GM23338 (cell line): ENCODE data around the gene PRDX3. TPM values are rescaled to one million over a fixed set of nuclear protein-coding genes. Genes with fewer than 3 reads are reported as not detected.

Experiments
- ATAC-seq: fragments of 200-7000 bp; cut with Tn5 transposase; 3 replicates; pipeline ENCODE4 v1.9.1; 2020
- DNase-seq: peaks from one replicate; pipeline ENCODE4 v3.0.0-alpha.2; 2015; ENCODE audit warnings: low spot score
- H2AFZ ChIP-seq: fragments of 200-600 bp; sonication (generic); 2 replicates; pipeline ENCODE4 v1.8.0; 2016; ENCODE audit warnings: antibody characterized with exemption, mild to moderate bottlenecking, moderate library complexity
- H3F3A ChIP-seq: fragments of 200-600 bp; sonication (generic); replicated peaks from 2 replicates; pipeline ENCODE4 v1.8.0; 2017; ENCODE audit warnings: antibody characterized with exemption, mixed run types, low read depth
- H3K27ac ChIP-seq: fragments of 200-600 bp; sonication (generic); 2 replicates; pipeline ENCODE4 v1.6.1; 2016; ENCODE audit warnings: low read depth
- H3K27me3 ChIP-seq: fragments of 200-600 bp; sonication (generic); 2 replicates; pipeline ENCODE4 v1.8.0; 2016; ENCODE audit warnings: mild to moderate bottlenecking, mixed run types, moderate library complexity; ENCODE audit not compliant: insufficient read depth
- H3K36me3 ChIP-seq: fragments of 200-600 bp; sonication (generic); 2 replicates; pipeline ENCODE4 v1.8.0; 2016; ENCODE audit warnings: mild to moderate bottlenecking; ENCODE audit not compliant: insufficient read depth
- H3K4me1 ChIP-seq: fragments of 200-600 bp; sonication (generic); 2 replicates; pipeline ENCODE4 v1.8.0; 2016; ENCODE audit warnings: mild to moderate bottlenecking, moderate library complexity; ENCODE audit not compliant: insufficient read depth
- H3K4me2 ChIP-seq: fragments of 200-600 bp; sonication (generic); 2 replicates; pipeline ENCODE4 v1.7.1; 2017; ENCODE audit warnings: mixed run types
- H3K4me3 ChIP-seq: fragments of 200-600 bp; sonication (generic); 2 replicates; pipeline ENCODE4 v1.6.1; 2016; ENCODE audit warnings: mixed run types
- H3K79me2 ChIP-seq: fragments of 200-600 bp; sonication (generic); replicated peaks from 2 replicates; pipeline ENCODE4 v1.8.0; 2017; ENCODE audit warnings: mild to moderate bottlenecking; ENCODE audit not compliant: insufficient read depth
- H3K9me2 ChIP-seq: fragments of 200-600 bp; sonication (generic); 2 replicates; pipeline ENCODE4 v1.8.0; 2017; ENCODE audit not compliant: insufficient read depth
- H4K20me1 ChIP-seq: fragments of 200-600 bp; sonication (generic); replicated peaks from 2 replicates; pipeline ENCODE4 v1.8.0; 2017; ENCODE audit warnings: mild to moderate bottlenecking; ENCODE audit not compliant: insufficient read depth
- H3K27ac Mint-ChIP-seq: 2 replicates; pipeline ENCODE4 v1.8.0; 2020; ENCODE audit warnings: inconsistent platforms, mild to moderate bottlenecking, moderate library complexity, mixed read lengths
- H3K27me3 Mint-ChIP-seq: 3 replicates; pipeline ENCODE4 v1.8.0; 2022; ENCODE audit warnings: low read depth, mild to moderate bottlenecking, moderate library complexity, mixed read lengths, inconsistent platforms; ENCODE audit not compliant: insufficient read depth, poor library complexity
- H3K36me3 Mint-ChIP-seq: 3 replicates; pipeline ENCODE4 v1.8.0; 2021; ENCODE audit warnings: low read depth, mild to moderate bottlenecking, inconsistent platforms, moderate library complexity, mixed read lengths
- H3K4me1 Mint-ChIP-seq: 3 replicates; pipeline ENCODE4 v1.8.0; 2020; ENCODE audit warnings: mild to moderate bottlenecking, inconsistent platforms, mixed read lengths
- H3K4me3 Mint-ChIP-seq: 3 replicates; pipeline ENCODE4 v1.8.0; 2021; ENCODE audit warnings: moderate library complexity, mild to moderate bottlenecking, inconsistent platforms, mixed read lengths
- H3K9me3 Mint-ChIP-seq: 3 replicates; pipeline ENCODE4 v1.8.0; 2020; ENCODE audit warnings: moderate library complexity, mild to moderate bottlenecking, inconsistent platforms, mixed read lengths
- CREB1 ChIP-seq: fragments of 250-450 bp; sonication (Bioruptor Pico); IDR thresholded peaks from 2 replicates; pipeline ENCODE4 v1.5.0; 2020; ENCODE audit warnings: low read depth, mild to moderate bottlenecking, moderate library complexity
- EZH2 ChIP-seq: fragments of 200-600 bp; sonication (generic); IDR thresholded peaks from one replicate; pipeline ENCODE4 v1.8.0; 2017; ENCODE audit warnings: antibody characterized with exemption, mild to moderate bottlenecking, low read depth; ENCODE audit not compliant: unreplicated experiment
- EZH2phosphoT487 ChIP-seq: fragments of 200-600 bp; sonication (generic); IDR thresholded peaks from one replicate; pipeline ENCODE4 v1.8.1; 2018; ENCODE audit warnings: antibody characterized with exemption; ENCODE audit not compliant: unreplicated experiment
- JUNB ChIP-seq: IDR thresholded peaks from one replicate; pipeline ENCODE4 v1.6.1; 2016; ENCODE audit warnings: antibody characterized with exemption; ENCODE audit not compliant: unreplicated experiment
- NANOG ChIP-seq: IDR thresholded peaks from 2 replicates; pipeline ENCODE4 v1.6.1; 2016; ENCODE audit warnings: antibody characterized with exemption, borderline replicate concordance
- POLR2AphosphoS5 ChIP-seq: IDR thresholded peaks from 2 replicates; pipeline ENCODE4 v1.6.1; 2016; ENCODE audit warnings: antibody characterized with exemption, low read depth
- STAT1 ChIP-seq: IDR thresholded peaks from one replicate; pipeline ENCODE4 v1.6.1; 2016; ENCODE audit warnings: antibody characterized with exemption; ENCODE audit not compliant: unreplicated experiment
- ZNF114 ChIP-seq: fragments of 250-450 bp; sonication (Bioruptor Pico); IDR thresholded peaks from 2 replicates; pipeline ENCODE4 v1.5.0; 2020; ENCODE audit warnings: mild to moderate bottlenecking, moderate library complexity
- ZNF331 ChIP-seq: fragments of 250-450 bp; sonication (Bioruptor Pico); IDR thresholded peaks from 2 replicates; pipeline ENCODE4 v1.5.0; 2020; ENCODE audit warnings: low read depth, mild to moderate bottlenecking, moderate library complexity
- polyA plus RNA-seq: library from polyadenylated mRNA; unstranded; fragments of >200 nt; fragmentation: Nextera tagmentation; extraction: Ambion mirVana; gene quantifications from 2 replicates; pipeline ENCODE4 v1.2.1, GENCODE V29; 2016
- total RNA-seq: library from RNA; depleted of rRNA; stranded (reverse); fragments of >200 nt; shearing (Covaris generic); gene quantifications from 2 replicates; pipeline ENCODE4 v1.2.3, GENCODE V29; 2014
- TF ChIP-seq, protein P1 (sequence below): IDR thresholded peaks from 2 replicates; pipeline ENCODE4 v1.6.1; 2016; ENCODE audit warnings: antibody characterized with exemption
- TF ChIP-seq, protein P2 (sequence below): fragments of 250-450 bp; sonication (Bioruptor Pico); IDR thresholded peaks from 2 replicates; pipeline ENCODE4 v1.5.0; 2020; ENCODE audit warnings: mild to moderate bottlenecking, moderate library complexity
- TF ChIP-seq, protein P3 (sequence below), 2 experiments: fragments of 200-600 bp in 1 of 2; sonication (generic) in 1 of 2; conservative IDR thresholded peaks; 2 replicates each; pipeline versions ENCODE4 v1.5.1 to v1.6.1; 2016 to 2017; ENCODE audit warnings: antibody characterized with exemption in 2 of 2, low read depth in 2 of 2, mild to moderate bottlenecking in 2 of 2, moderate library complexity in 1 of 2
- TF ChIP-seq, protein P4 (sequence below): IDR thresholded peaks from one replicate; pipeline ENCODE4 v1.6.1; 2018; ENCODE audit warnings: antibody characterized with exemption; ENCODE audit not compliant: unreplicated experiment

PRDX3 gene
- total and polyA plus RNA-seq, 2 experiments from 2014 or later = 275 to 285 TPM

DNA sequence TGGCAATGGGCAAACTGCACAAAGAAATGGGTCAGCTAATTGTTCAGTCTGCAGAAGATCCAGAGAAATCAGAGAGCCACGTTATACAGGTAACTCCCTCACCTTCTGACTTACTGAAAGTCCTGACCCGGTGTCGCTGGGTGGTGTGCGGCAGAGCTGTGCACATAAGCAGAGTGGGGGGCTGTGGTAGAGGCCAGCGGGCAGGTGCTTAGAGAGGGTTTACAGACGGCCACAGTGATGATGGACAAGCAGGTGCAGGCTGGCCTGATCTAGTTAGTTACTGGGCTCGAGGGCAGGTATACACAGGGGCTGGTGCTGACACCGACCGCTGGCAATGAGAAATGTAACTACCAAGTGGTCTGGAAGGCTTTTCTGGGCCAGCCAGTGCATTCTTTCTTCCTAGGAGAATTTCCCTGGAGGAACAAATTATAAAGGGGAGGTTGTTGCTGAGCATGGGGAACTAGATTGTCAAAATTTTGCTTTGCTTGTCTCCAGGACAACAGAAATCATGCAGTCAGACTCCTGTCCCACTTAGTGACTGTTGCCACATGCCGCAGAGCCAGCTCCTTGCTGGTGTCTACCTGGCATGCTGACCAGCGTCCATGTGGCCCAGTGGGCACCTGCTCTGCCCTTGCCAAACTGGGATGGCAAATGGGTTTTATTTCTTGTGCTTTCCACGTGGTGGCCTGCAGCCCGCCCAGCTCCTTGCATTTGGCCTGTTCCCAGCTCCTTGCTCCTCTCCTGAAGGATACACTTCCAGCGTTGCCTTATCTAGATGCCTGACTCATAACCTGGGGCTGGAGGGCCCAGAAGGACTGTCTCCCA, 45.9 kb downstream of the PRDX3 start:
- no peaks in the 10 kb centered on the region for H3K4me1 Mint-ChIP-seq
- DNase-seq (no peak), ATAC-seq (no peak)
- H3K4me3 ChIP-seq = no peak overlapping the region
- no peaks in the 10 kb centered on the region for H3K27me3 Mint-ChIP-seq
- peaks cover 57% of the 10 kb centered on the region for H3K36me3 Mint-ChIP-seq
- H3K27ac Mint-ChIP-seq = no peak overlapping the region; the same call in 1 of the 2 replicates
- no peaks in the 10 kb centered on the region for H3K9me3 Mint-ChIP-seq
- H3K27ac ChIP-seq = no peak overlapping the region
- no peak overlapping the region for H2AFZ ChIP-seq
- H3K4me1 ChIP-seq = no peaks in the 10 kb centered on the region
- no peak for TF ChIP-seq STAT1
- no peak for TF ChIP-seq ZNF114
- no peak for TF ChIP-seq NANOG
- no peak for TF ChIP-seq CREB1 (CRISPR knock-in tag)
- TF ChIP-seq, protein P1, sequence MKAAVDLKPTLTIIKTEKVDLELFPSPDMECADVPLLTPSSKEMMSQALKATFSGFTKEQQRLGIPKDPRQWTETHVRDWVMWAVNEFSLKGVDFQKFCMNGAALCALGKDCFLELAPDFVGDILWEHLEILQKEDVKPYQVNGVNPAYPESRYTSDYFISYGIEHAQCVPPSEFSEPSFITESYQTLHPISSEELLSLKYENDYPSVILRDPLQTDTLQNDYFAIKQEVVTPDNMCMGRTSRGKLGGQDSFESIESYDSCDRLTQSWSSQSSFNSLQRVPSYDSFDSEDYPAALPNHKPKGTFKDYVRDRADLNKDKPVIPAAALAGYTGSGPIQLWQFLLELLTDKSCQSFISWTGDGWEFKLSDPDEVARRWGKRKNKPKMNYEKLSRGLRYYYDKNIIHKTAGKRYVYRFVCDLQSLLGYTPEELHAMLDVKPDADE = no peak
- no peak for TF ChIP-seq ZNF331
- TF ChIP-seq, protein P2, sequence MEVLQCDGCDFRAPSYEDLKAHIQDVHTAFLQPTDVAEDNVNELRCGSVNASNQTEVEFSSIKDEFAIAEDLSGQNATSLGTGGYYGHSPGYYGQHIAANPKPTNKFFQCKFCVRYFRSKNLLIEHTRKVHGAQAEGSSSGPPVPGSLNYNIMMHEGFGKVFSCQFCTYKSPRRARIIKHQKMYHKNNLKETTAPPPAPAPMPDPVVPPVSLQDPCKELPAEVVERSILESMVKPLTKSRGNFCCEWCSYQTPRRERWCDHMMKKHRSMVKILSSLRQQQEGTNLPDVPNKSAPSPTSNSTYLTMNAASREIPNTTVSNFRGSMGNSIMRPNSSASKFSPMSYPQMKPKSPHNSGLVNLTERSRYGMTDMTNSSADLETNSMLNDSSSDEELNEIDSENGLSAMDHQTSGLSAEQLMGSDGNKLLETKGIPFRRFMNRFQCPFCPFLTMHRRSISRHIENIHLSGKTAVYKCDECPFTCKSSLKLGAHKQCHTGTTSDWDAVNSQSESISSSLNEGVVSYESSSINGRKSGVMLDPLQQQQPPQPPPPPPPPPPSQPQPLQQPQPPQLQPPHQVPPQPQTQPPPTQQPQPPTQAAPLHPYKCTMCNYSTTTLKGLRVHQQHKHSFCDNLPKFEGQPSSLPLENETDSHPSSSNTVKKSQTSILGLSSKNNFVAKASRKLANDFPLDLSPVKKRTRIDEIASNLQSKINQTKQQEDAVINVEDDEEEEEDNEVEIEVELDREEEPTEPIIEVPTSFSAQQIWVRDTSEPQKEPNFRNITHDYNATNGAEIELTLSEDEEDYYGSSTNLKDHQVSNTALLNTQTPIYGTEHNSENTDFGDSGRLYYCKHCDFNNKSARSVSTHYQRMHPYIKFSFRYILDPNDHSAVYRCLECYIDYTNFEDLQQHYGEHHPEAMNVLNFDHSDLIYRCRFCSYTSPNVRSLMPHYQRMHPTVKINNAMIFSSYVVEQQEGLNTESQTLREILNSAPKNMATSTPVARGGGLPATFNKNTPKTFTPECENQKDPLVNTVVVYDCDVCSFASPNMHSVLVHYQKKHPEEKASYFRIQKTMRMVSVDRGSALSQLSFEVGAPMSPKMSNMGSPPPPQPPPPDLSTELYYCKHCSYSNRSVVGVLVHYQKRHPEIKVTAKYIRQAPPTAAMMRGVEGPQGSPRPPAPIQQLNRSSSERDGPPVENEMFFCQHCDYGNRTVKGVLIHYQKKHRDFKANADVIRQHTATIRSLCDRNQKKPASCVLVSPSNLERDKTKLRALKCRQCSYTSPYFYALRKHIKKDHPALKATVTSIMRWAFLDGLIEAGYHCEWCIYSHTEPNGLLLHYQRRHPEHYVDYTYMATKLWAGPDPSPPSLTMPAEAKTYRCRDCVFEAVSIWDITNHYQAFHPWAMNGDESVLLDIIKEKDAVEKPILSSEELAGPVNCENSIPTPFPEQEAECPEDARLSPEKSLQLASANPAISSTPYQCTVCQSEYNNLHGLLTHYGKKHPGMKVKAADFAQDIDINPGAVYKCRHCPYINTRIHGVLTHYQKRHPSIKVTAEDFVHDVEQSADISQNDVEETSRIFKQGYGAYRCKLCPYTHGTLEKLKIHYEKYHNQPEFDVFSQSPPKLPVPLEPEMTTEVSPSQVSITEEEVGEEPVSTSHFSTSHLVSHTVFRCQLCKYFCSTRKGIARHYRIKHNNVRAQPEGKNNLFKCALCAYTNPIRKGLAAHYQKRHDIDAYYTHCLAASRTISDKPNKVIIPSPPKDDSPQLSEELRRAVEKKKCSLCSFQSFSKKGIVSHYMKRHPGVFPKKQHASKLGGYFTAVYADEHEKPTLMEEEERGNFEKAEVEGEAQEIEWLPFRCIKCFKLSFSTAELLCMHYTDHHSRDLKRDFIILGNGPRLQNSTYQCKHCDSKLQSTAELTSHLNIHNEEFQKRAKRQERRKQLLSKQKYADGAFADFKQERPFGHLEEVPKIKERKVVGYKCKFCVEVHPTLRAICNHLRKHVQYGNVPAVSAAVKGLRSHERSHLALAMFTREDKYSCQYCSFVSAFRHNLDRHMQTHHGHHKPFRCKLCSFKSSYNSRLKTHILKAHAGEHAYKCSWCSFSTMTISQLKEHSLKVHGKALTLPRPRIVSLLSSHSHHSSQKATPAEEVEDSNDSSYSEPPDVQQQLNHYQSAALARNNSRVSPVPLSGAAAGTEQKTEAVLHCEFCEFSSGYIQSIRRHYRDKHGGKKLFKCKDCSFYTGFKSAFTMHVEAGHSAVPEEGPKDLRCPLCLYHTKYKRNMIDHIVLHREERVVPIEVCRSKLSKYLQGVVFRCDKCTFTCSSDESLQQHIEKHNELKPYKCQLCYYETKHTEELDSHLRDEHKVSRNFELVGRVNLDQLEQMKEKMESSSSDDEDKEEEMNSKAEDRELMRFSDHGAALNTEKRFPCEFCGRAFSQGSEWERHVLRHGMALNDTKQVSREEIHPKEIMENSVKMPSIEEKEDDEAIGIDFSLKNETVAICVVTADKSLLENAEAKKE = no peak
- TF ChIP-seq, protein P3, sequence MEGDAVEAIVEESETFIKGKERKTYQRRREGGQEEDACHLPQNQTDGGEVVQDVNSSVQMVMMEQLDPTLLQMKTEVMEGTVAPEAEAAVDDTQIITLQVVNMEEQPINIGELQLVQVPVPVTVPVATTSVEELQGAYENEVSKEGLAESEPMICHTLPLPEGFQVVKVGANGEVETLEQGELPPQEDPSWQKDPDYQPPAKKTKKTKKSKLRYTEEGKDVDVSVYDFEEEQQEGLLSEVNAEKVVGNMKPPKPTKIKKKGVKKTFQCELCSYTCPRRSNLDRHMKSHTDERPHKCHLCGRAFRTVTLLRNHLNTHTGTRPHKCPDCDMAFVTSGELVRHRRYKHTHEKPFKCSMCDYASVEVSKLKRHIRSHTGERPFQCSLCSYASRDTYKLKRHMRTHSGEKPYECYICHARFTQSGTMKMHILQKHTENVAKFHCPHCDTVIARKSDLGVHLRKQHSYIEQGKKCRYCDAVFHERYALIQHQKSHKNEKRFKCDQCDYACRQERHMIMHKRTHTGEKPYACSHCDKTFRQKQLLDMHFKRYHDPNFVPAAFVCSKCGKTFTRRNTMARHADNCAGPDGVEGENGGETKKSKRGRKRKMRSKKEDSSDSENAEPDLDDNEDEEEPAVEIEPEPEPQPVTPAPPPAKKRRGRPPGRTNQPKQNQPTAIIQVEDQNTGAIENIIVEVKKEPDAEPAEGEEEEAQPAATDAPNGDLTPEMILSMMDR (conservative IDR thresholded peaks at IDR 0.05; ENCODE audit: low read depth in 2 of 2) = no peak
- no peak for TF ChIP-seq JUNB
- TF ChIP-seq, protein P4, sequence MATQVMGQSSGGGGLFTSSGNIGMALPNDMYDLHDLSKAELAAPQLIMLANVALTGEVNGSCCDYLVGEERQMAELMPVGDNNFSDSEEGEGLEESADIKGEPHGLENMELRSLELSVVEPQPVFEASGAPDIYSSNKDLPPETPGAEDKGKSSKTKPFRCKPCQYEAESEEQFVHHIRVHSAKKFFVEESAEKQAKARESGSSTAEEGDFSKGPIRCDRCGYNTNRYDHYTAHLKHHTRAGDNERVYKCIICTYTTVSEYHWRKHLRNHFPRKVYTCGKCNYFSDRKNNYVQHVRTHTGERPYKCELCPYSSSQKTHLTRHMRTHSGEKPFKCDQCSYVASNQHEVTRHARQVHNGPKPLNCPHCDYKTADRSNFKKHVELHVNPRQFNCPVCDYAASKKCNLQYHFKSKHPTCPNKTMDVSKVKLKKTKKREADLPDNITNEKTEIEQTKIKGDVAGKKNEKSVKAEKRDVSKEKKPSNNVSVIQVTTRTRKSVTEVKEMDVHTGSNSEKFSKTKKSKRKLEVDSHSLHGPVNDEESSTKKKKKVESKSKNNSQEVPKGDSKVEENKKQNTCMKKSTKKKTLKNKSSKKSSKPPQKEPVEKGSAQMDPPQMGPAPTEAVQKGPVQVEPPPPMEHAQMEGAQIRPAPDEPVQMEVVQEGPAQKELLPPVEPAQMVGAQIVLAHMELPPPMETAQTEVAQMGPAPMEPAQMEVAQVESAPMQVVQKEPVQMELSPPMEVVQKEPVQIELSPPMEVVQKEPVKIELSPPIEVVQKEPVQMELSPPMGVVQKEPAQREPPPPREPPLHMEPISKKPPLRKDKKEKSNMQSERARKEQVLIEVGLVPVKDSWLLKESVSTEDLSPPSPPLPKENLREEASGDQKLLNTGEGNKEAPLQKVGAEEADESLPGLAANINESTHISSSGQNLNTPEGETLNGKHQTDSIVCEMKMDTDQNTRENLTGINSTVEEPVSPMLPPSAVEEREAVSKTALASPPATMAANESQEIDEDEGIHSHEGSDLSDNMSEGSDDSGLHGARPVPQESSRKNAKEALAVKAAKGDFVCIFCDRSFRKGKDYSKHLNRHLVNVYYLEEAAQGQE = no peak
- no peak for TF ChIP-seq EZH2phosphoT487
- TF ChIP-seq POLR2AphosphoS5 = no peak
- no peak for TF ChIP-seq EZH2
- H3K36me3 ChIP-seq = peaks cover 29% of the 10 kb centered on the region
- no peaks in the 10 kb centered on the region for H3K79me2 ChIP-seq
- H3F3A ChIP-seq = no peaks in the 10 kb centered on the region
- no peaks in the 10 kb centered on the region for H3K27me3 ChIP-seq
- H3K9me2 ChIP-seq = no peaks in the 10 kb centered on the region
- no peaks in the 10 kb centered on the region; the same call in 1 of the 2 replicates for H4K20me1 ChIP-seq
- no peak overlapping the region for H3K4me3 Mint-ChIP-seq
- no peak overlapping the region for H3K4me2 ChIP-seq
